Measurements from ENCODE around the gene OVOL1. TPM values are rescaled to one million over a fixed set of nuclear protein-coding genes. Genes with fewer than 3 reads are reported as not detected.
A peak's percentile ranks its signal among the peaks of the same experiment; 100 is the strongest.
"Not testable (repeated sequence)": the region's sequence is repeated elsewhere in the genome, so short reads cannot be mapped to it uniquely, and the experiment has no call there.

Gene OVOL1
- total RNA-seq, 1 experiment from 2014 or later, result not detected

- POLR2A ChIA-PET, result interaction anchor here (1.4 to 2.3 kb wide), 2 partner anchors 74 to 115 kb away, joined by 5 to 7 read pairs; partner anchors contain the start of gene CFL1
- CTCF ChIA-PET, result interaction anchor here (0.6 to 2.6 kb wide), 9 partner anchors 17 to 1283 kb away, joined by 3 to 18 read pairs (median 4); partner anchors contain the start of gene MUS81
- H3K4me3 Mint-ChIP-seq (ENCODE audit: unreplicated experiment), result no peak overlapping the region
- H3K27ac Mint-ChIP-seq (ENCODE audit: low read depth, unreplicated experiment), result no peak overlapping the region
- no peak for DNase-seq (ENCODE audit: unreplicated experiment)
- no peak for TF ChIP-seq CTCF (IDR thresholded peaks at IDR 0.05; ENCODE audit: unreplicated experiment)
- intact Hi-C loops (cut with micrococcal nuclease), result no loop called here
- H3K36me3 Mint-ChIP-seq (ENCODE audit: insufficient read depth, unreplicated experiment), result no peaks in the 10 kb centered on the region
- no TSS peak for BruUV-seq (replicated peaks)
- H3K9me3 Mint-ChIP-seq (ENCODE audit: unreplicated experiment), result no peaks in the 10 kb centered on the region
- peaks cover 33% of the 10 kb centered on the region for H3K27me3 Mint-ChIP-seq (ENCODE audit: insufficient read depth, unreplicated experiment)
- no peaks in the 10 kb centered on the region for H3K4me1 Mint-ChIP-seq (ENCODE audit: insufficient read depth, unreplicated experiment)
These were observed 43.2 kb upstream of the OVOL1 start for GRCh38 chr11:65743681-65744025.

- Mint-ChIP-seq H3K4me3 (ENCODE audit: unreplicated experiment) (no peak overlapping the region), H3K9me3 (ENCODE audit: unreplicated experiment) (no peaks in the 10 kb centered on the region), H3K36me3 (ENCODE audit: insufficient read depth, unreplicated experiment) (no peaks in the 10 kb centered on the region), H3K4me1 (ENCODE audit: insufficient read depth, unreplicated experiment) (no peaks in the 10 kb centered on the region), H3K27ac (ENCODE audit: low read depth, unreplicated experiment) (no peak overlapping the region), H3K27me3 (ENCODE audit: insufficient read depth, unreplicated experiment) (peaks cover 38% of the 10 kb centered on the region)
- BruUV-seq (replicated peaks), result no TSS peak
- intact Hi-C loops (cut with micrococcal nuclease), result no loop called here
- DNase-seq (ENCODE audit: unreplicated experiment), result peak; percentile 73
- TF ChIP-seq CTCF (IDR thresholded peaks at IDR 0.05; ENCODE audit: unreplicated experiment), result no peak
- ChIA-PET POLR2A (interaction anchor here (1.0 to 2.3 kb wide), 4 partner anchors 25 to 114 kb away, joined by 3 to 7 read pairs (median 6); partner anchors contain the start of gene CFL1), CTCF (interaction anchor here (0.6 to 2.6 kb wide), 21 partner anchors 11 to 1283 kb away, joined by 3 to 18 read pairs (median 4); partner anchors contain the start of genes KAT5 and MUS81)
These were observed 42.7 kb upstream of the OVOL1 start for GRCh38 chr11:65744026-65744698.

GRCh38 chr11:65744699-65745042 is 42.2 kb upstream of the OVOL1 start:
- no peak for DNase-seq (ENCODE audit: unreplicated experiment)
- no peak overlapping the region for H3K27ac Mint-ChIP-seq (ENCODE audit: low read depth, unreplicated experiment)
- ChIA-PET CTCF (interaction anchor here (0.6 to 2.6 kb wide), 17 partner anchors 10 to 263 kb away, joined by 3 to 18 read pairs (median 4); partner anchors contain the start of genes KAT5 and MUS81), POLR2A (interaction anchor here (0.7 to 2.3 kb wide), 5 partner anchors 10 to 114 kb away, joined by 3 to 7 read pairs (median 5); partner anchors contain the start of gene CFL1)
- intact Hi-C loops (cut with micrococcal nuclease), result no loop called here
- peaks cover 43% of the 10 kb centered on the region for H3K27me3 Mint-ChIP-seq (ENCODE audit: insufficient read depth, unreplicated experiment)
- BruUV-seq (replicated peaks), result no TSS peak
- TF ChIP-seq CTCF (IDR thresholded peaks at IDR 0.05; ENCODE audit: unreplicated experiment), result no peak
- no peaks in the 10 kb centered on the region for H3K4me1 Mint-ChIP-seq (ENCODE audit: insufficient read depth, unreplicated experiment)
- no peaks in the 10 kb centered on the region for H3K36me3 Mint-ChIP-seq (ENCODE audit: insufficient read depth, unreplicated experiment)
- no peaks in the 10 kb centered on the region for H3K9me3 Mint-ChIP-seq (ENCODE audit: unreplicated experiment)
- H3K4me3 Mint-ChIP-seq (ENCODE audit: unreplicated experiment), result no peak overlapping the region

GRCh38 chr11:65745049-65745448 is 41.8 kb upstream of the OVOL1 start:
- CTCF ChIA-PET, result interaction anchor here (0.6 to 2.6 kb wide), 12 partner anchors 10 to 108 kb away, joined by 3 to 18 read pairs (median 4); partner anchors contain the start of gene KAT5
- no peak for TF ChIP-seq CTCF (IDR thresholded peaks at IDR 0.05; ENCODE audit: unreplicated experiment)
- BruUV-seq (replicated peaks), result no TSS peak
- no peaks in the 10 kb centered on the region for H3K9me3 Mint-ChIP-seq (ENCODE audit: unreplicated experiment)
- DNase-seq (ENCODE audit: unreplicated experiment), result no peak
- POLR2A ChIA-PET, result interaction anchor here (0.7 to 2.3 kb wide), 5 partner anchors 10 to 113 kb away, joined by 3 to 7 read pairs (median 5); partner anchors contain the start of gene CFL1
- no peak overlapping the region for H3K4me3 Mint-ChIP-seq (ENCODE audit: unreplicated experiment)
- H3K4me1 Mint-ChIP-seq (ENCODE audit: insufficient read depth, unreplicated experiment), result no peaks in the 10 kb centered on the region
- intact Hi-C loops (cut with micrococcal nuclease), result no loop called here
- H3K27ac Mint-ChIP-seq (ENCODE audit: low read depth, unreplicated experiment), result no peak overlapping the region
- H3K27me3 Mint-ChIP-seq (ENCODE audit: insufficient read depth, unreplicated experiment), result peaks cover 47% of the 10 kb centered on the region
- H3K36me3 Mint-ChIP-seq (ENCODE audit: insufficient read depth, unreplicated experiment), result no peaks in the 10 kb centered on the region

- intact Hi-C loops (cut with micrococcal nuclease); CTCF ChIA-PET; DNase-seq (ENCODE audit: unreplicated experiment); H3K27ac Mint-ChIP-seq (ENCODE audit: low read depth, unreplicated experiment); H3K4me1 Mint-ChIP-seq (ENCODE audit: insufficient read depth, unreplicated experiment); H3K9me3 Mint-ChIP-seq (ENCODE audit: unreplicated experiment); H3K27me3 Mint-ChIP-seq (ENCODE audit: insufficient read depth, unreplicated experiment); BruUV-seq (replicated peaks); H3K36me3 Mint-ChIP-seq (ENCODE audit: insufficient read depth, unreplicated experiment); H3K4me3 Mint-ChIP-seq (ENCODE audit: unreplicated experiment): not testable (repeated sequence)
- POLR2A ChIA-PET, result interaction anchor here (0.7 kb wide), 1 partner anchor 51 kb away, joined by 4 read pairs; no protein-coding TSS in a partner anchor
These were observed 24.7 kb upstream of the OVOL1 start for GRCh38 chr11:65762169-65762568.

- CTCF ChIA-PET; intact Hi-C loops (cut with micrococcal nuclease); H3K4me3 Mint-ChIP-seq (ENCODE audit: unreplicated experiment); H3K9me3 Mint-ChIP-seq (ENCODE audit: unreplicated experiment); H3K27ac Mint-ChIP-seq (ENCODE audit: low read depth, unreplicated experiment); BruUV-seq (replicated peaks); H3K4me1 Mint-ChIP-seq (ENCODE audit: insufficient read depth, unreplicated experiment); DNase-seq (ENCODE audit: unreplicated experiment); POLR2A ChIA-PET; H3K36me3 Mint-ChIP-seq (ENCODE audit: insufficient read depth, unreplicated experiment); H3K27me3 Mint-ChIP-seq (ENCODE audit: insufficient read depth, unreplicated experiment): not testable (repeated sequence)
These were observed 24.0 kb upstream of the OVOL1 start for GRCh38 chr11:65762816-65763215.
